ENCODE results near the gene B3GAT2.

B3GAT2 gene

GRCh38 chr6:70894001-70894400, 62.9 kb downstream of the B3GAT2 start:
- DNase-seq = no peak

- no peak for DNase-seq
These were observed 67.6 kb downstream of the B3GAT2 start for GRCh38 chr6:70889270-70889669.

GRCh38 chr6:70886661-70887060, 70.2 kb downstream of the B3GAT2 start:
- DNase-seq = no peak

- no peak for DNase-seq
These were observed 70.8 kb downstream of the B3GAT2 start for GRCh38 chr6:70886071-70886470.

GRCh38 chr6:70884074-70884983, 72.5 kb downstream of the B3GAT2 start:
- peak; percentile 4 for DNase-seq

GRCh38 chr6:70879496-70879895, 77.4 kb downstream of the B3GAT2 start:
- no peak for DNase-seq

- no peak for DNase-seq
These were observed 82.5 kb downstream of the B3GAT2 start for GRCh38 chr6:70874181-70874913.

- no peak for DNase-seq
These were observed 84.4 kb downstream of the B3GAT2 start for GRCh38 chr6:70872469-70872868.

GRCh38 chr6:70864401-70864800, 92.5 kb downstream of the B3GAT2 start:
- DNase-seq = no peak

- DNase-seq = no peak
These were observed 93.5 kb downstream of the B3GAT2 start for GRCh38 chr6:70863343-70863742.

- DNase-seq = no peak
These were observed 95.9 kb downstream of the B3GAT2 start for GRCh38 chr6:70860920-70861319.

GRCh38 chr6:70860045-70860444, 96.8 kb downstream of the B3GAT2 start:
- no peak for DNase-seq

- DNase-seq = no peak
These were observed 99.3 kb downstream of the B3GAT2 start for GRCh38 chr6:70857387-70858077.

GRCh38 chr6:70852667-70853246, 104.1 kb downstream of the B3GAT2 start:
- no peak for DNase-seq

GRCh38 chr6:70849348-70850069, 107.4 kb downstream of the B3GAT2 start:
- DNase-seq = no peak

GRCh38 chr6:70847106-70848084, 109.5 kb downstream of the B3GAT2 start:
- no peak for DNase-seq

GRCh38 chr6:70846207-70846835, 110.5 kb downstream of the B3GAT2 start:
- DNase-seq = no peak

- DNase-seq = no peak
These were observed 112.6 kb downstream of the B3GAT2 start for GRCh38 chr6:70844301-70844700.

- no peak for DNase-seq
These were observed 113.4 kb downstream of the B3GAT2 start for GRCh38 chr6:70843328-70843918.

- DNase-seq = no peak
These were observed 114.3 kb downstream of the B3GAT2 start for GRCh38 chr6:70842541-70842940.
